ENCODE results near the gene HHLA2.

The HHLA2 gene

GRCh38 chr3:108394016-108394415 lies 97.7 kb downstream of the HHLA2 start:
- no peak for DNase-seq

GRCh38 chr3:108394563-108394962 lies 98.2 kb downstream of the HHLA2 start:
- no peak for DNase-seq

- no peak for DNase-seq
These were observed 100.0 kb downstream of the HHLA2 start for GRCh38 chr3:108396336-108396735.

- no peak for DNase-seq
These were observed 102.2 kb downstream of the HHLA2 start for GRCh38 chr3:108398510-108398909.

GRCh38 chr3:108401836-108402235 lies 105.5 kb downstream of the HHLA2 start:
- DNase-seq, result no peak

GRCh38 chr3:108403198-108403597 lies 106.8 kb downstream of the HHLA2 start:
- no peak for DNase-seq

GRCh38 chr3:108403686-108404345 lies 107.5 kb downstream of the HHLA2 start:
- no peak for DNase-seq

- DNase-seq, result no peak
These were observed 108.0 kb downstream of the HHLA2 start for GRCh38 chr3:108404368-108404767.

GRCh38 chr3:108406063-108406660 lies 109.8 kb downstream of the HHLA2 start:
- no peak for DNase-seq

- peak; percentile 85 for DNase-seq
These were observed 110.4 kb downstream of the HHLA2 start for GRCh38 chr3:108406661-108407206.

- peak; percentile 32 for DNase-seq
These were observed 111.5 kb downstream of the HHLA2 start for GRCh38 chr3:108407886-108408285.

- no peak for DNase-seq
These were observed 112.8 kb downstream of the HHLA2 start for GRCh38 chr3:108408883-108409799.

- no peak for DNase-seq
These were observed 113.4 kb downstream of the HHLA2 start for GRCh38 chr3:108409800-108410178.

GRCh38 chr3:108410531-108410984 lies 114.2 kb downstream of the HHLA2 start:
- no peak for DNase-seq

GRCh38 chr3:108412121-108412750 lies 115.9 kb downstream of the HHLA2 start:
- DNase-seq, result no peak

- no peak for DNase-seq
These were observed 117.7 kb downstream of the HHLA2 start for GRCh38 chr3:108414007-108414406.

GRCh38 chr3:108415661-108416060 lies 119.3 kb downstream of the HHLA2 start:
- DNase-seq, result no peak

- no peak for DNase-seq
These were observed 119.9 kb downstream of the HHLA2 start for GRCh38 chr3:108416111-108416869.

- DNase-seq, result peak; percentile 70
These were observed 124.6 kb downstream of the HHLA2 start for GRCh38 chr3:108420926-108421325.
